Pancreas (tissue), 10 donors: ENCODE data around the gene MAP4K1. TPM values are rescaled to one million over a fixed set of nuclear protein-coding genes. Genes with fewer than 3 reads are reported as not detected.

Experiments used
- ATAC-seq, 4 donors: fragments of 200-7000 bp; cut with Tn5 transposase; one replicate each; pipeline versions ENCODE4 v1.8.0 to v1.9.1; 2020; ENCODE audit warnings: mild to moderate bottlenecking in 4 of 4, moderate library complexity in 4 of 4
- DNase-seq, 6 donors: peaks; one replicate each; pipeline ENCODE4 v3.0.0-alpha.2; 2020
- FAIRE-seq: peaks from 2 replicates; lab custom pipeline; 2012; peaks lifted over from hg19 to GRCh38; lab: Jason Lieb, UNC
- H3K27ac ChIP-seq, 4 donors: fragments of 200-600 bp; sonication (generic); 1 replicate in 3 of 4; 2 replicates in 1 of 4; pipeline versions ENCODE4 v1.5.0 to v1.8.0; 2020
- H3K27me3 ChIP-seq, 4 donors: fragments of 200-600 bp; one replicate each; pipeline ENCODE4 v1.8.0; 2021
- H3K36me3 ChIP-seq, 3 donors: fragments of 200-600 bp; sonication (generic) in 1 of 3; one replicate each; pipeline versions ENCODE4 v1.5.0 to v1.8.0; 2020 to 2021
- H3K4me1 ChIP-seq, 3 donors: fragments of 200-600 bp; one replicate each; pipeline ENCODE4 v1.8.0; 2021
- H3K4me3 ChIP-seq, 4 donors: fragments of 200-600 bp; sonication (generic) in 2 of 4; one replicate each; pipeline versions ENCODE4 v1.5.0 to v1.8.0; 2020 to 2021
- H3K9me3 ChIP-seq, 4 donors: fragments of 200-600 bp; one replicate each; pipeline ENCODE4 v1.8.0; 2021
- CTCF ChIP-seq, 4 donors: fragments of 200-600 bp; sonication (generic) in 3 of 4; IDR thresholded peaks; one replicate each; pipeline versions ENCODE4 v1.5.0 to v1.8.0; 2021; ENCODE audit warnings: antibody characterized with exemption in 4 of 4
- WGBS, 2 donors: extraction: QIAGEN DNeasy Blood & Tissue Kit; methylation state at CpG; one replicate each; pipeline ENCODE4 v1.1.7; 2013; 5-methylcytosine and 5-hydroxymethylcytosine counted together
- intact Hi-C, 3 donors: fragments of 100-400 bp; cut with DNase I; formaldehyde crosslinking; loops; one replicate each; pipeline versions ENCODE4 v1.11.1 to v1.14.2; 2022
- polyA plus RNA-seq, 2 donors: library from polyadenylated mRNA; stranded (reverse); fragments of 200-250 nt; gene quantifications; one replicate each; pipeline ENCODE4 v1.2.3, GENCODE V29; 2013
- total RNA-seq, 6 donors: library from RNA; stranded (reverse); fragmentation: NEBNext Ultra II Directional in 4 of 6; extraction: Animal tissue kit (Norgen Biotek cat#: 25700) in 4 of 6; gene quantifications; one replicate each; pipeline versions ENCODE4 v1.2.1 to v1.2.4, GENCODE V29; 2021 to 2023
- donor health status: healthy with polysubstance abuse.
- donor health status: DM: no; HTN: no; CAD: no; lungs with moderate emphysema.
- donor health status: DM: no; HTN: no; CAD: no.
- donor health status: control.
- donor health status: control.
- donor health status: Bipolar disorder and iron deficiency.
- donor health status: DM: yes; HTN: yes; CAD: no.
- donor health status: DM: no; HTN: no; CAD: no.
- donor health status: DM: no; HTN: no; CAD: no.
- donor health status: DM: yes; HTN: yes; CAD: no.

MAP4K1 gene
- 1 to 10 TPM in 5 of 6 donors, under 1 TPM in 1; 0.79 to 3.8 (median 2.6) TPM for total RNA-seq
- 10 to 100 TPM in 1 of 2 donors, 1 to 10 TPM in 1; 2.6 to 43.4 TPM for polyA plus RNA-seq

GRCh38 chr19:38617764-38618589 lies at the start of gene MAP4K1:
MAP4K1 (minus strand) TSS chr19:38617953; CDS start chr19:38617895, 58 bp downstream.
- Histone ChIP-seq H3K27me3 (no peaks in the 10 kb centered on the region), H3K4me3 (peak within 1 kb of the TSS; percentile 53 to 94 (median 66)), H3K9me3 (no peaks in the 10 kb centered on the region), H3K36me3 (peaks cover 0 to 15% (median 0%) of the 10 kb centered on the region in 3 donors), H3K4me1 (peaks cover 6 to 10% (median 7%) of the 10 kb centered on the region in 3 donors), H3K27ac (peak within 1 kb of the TSS; percentile 27 to 60 (median 44))
- 43 to 45% methylated on average over 27 to 28 of the region's 28 CpGs for WGBS, 2 donors
- no peak for TF ChIP-seq CTCF (IDR thresholded peaks at IDR 0.05)
- no peak for FAIRE-seq
- DNase-seq: peak in 4 of 6 donors; percentile 32 to 49 (median 36)
- ATAC-seq: peak; percentile 18 to 33 (median 20)
- intact Hi-C loops: loop anchor here in 2 of 3 donors (10.0 kb wide), 2 partner anchors 103 to 213 kb away; partner anchors contain the start of gene FAM98C (in 1 of the 2)

GRCh38 chr19:38666663-38667511 lies 49.1 kb upstream of the MAP4K1 start:
- no peak for TF ChIP-seq CTCF (IDR thresholded peaks at IDR 0.05)
- DNase-seq (peak in 4 of 6 donors; percentile 74 to 90 (median 80)), ATAC-seq (peak; percentile 75 to 81 (median 77)), FAIRE-seq (no peak)
- Histone ChIP-seq H3K27me3 (no peaks in the 10 kb centered on the region), H3K9me3 (no peaks in the 10 kb centered on the region), H3K4me1 (peaks cover 78 to 100% (median 83%) of the 10 kb centered on the region in 3 donors), H3K36me3 (no peaks in the 10 kb centered on the region), H3K4me3 (no peak overlapping the region), H3K27ac (peak overlapping the region; percentile 68 to 93 (median 75))
- whole genome bisulfite sequencing, 2 donors: 16 to 18% methylated on average over 10 of the region's 10 CpGs
- intact Hi-C loops: loop anchor here in 1 of 3 donors (10.0 kb wide), 1 partner anchor 48 kb away; no protein-coding TSS in a partner anchor

GRCh38 chr19:38665950-38666662 lies 48.4 kb upstream of the MAP4K1 start:
- no peaks in the 10 kb centered on the region for H3K36me3 ChIP-seq
- TF ChIP-seq CTCF (IDR thresholded peaks at IDR 0.05): no peak
- intact Hi-C loops: loop anchor here in 1 of 3 donors (10.0 kb wide), 1 partner anchor 49 kb away; no protein-coding TSS in a partner anchor
- H3K4me3 ChIP-seq: no peak overlapping the region
- H3K9me3 ChIP-seq: no peaks in the 10 kb centered on the region
- peaks cover 76 to 100% (median 84%) of the 10 kb centered on the region in 3 donors for H3K4me1 ChIP-seq
- H3K27ac ChIP-seq: peak overlapping the region; percentile 68 to 93 (median 80)
- WGBS, 2 donors: 53 to 57% methylated on average over 19 of the region's 19 CpGs
- DNase-seq (peak in 3 of 6 donors; percentile 64 to 78 (median 72)), FAIRE-seq (no peak), ATAC-seq (peak; percentile 4 to 38 (median 20))
- H3K27me3 ChIP-seq: no peaks in the 10 kb centered on the region

- intact Hi-C loops: loop anchor here in 1 of 3 donors (10.0 kb wide), 1 partner anchor 49 kb away; no protein-coding TSS in a partner anchor
- ATAC-seq: no peak
- H3K36me3 ChIP-seq: no peaks in the 10 kb centered on the region
- TF ChIP-seq CTCF (IDR thresholded peaks at IDR 0.05): no peak
- WGBS, 2 donors: 70 to 72% methylated on average over 13 of the region's 13 CpGs
- peak overlapping the region; percentile 68 to 93 (median 80) for H3K27ac ChIP-seq
- H3K9me3 ChIP-seq: no peaks in the 10 kb centered on the region
- peaks cover 76 to 100% (median 84%) of the 10 kb centered on the region in 3 donors for H3K4me1 ChIP-seq
- DNase-seq: no peak
- no peak for FAIRE-seq
- H3K27me3 ChIP-seq: no peaks in the 10 kb centered on the region
- H3K4me3 ChIP-seq: no peak overlapping the region
Observed at GRCh38 chr19:38665219-38665931, 47.6 kb upstream of the MAP4K1 start.
